Measurements from ENCODE around the gene LRRC10.

DNA sequence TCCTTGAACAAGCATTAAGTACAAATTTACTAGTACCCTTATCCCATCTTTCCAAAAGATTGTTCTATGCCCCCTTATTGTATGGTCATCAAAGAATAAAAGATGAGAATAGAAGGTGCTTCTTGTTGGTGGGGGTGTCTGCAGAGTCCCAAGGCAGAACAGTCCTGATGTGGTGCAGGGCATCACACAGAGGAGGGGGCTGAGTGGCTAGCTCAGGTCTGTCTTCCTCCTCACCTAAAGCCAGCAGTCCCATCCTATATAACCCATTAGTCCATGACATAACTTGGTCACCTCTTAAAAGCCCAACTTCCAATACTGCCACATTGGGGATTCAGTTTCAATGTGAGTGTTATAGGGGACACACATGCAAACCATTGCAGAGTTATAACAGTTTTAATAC is 9.9 kb downstream of the LRRC10 start:
- TF ChIP-seq, protein P1, sequence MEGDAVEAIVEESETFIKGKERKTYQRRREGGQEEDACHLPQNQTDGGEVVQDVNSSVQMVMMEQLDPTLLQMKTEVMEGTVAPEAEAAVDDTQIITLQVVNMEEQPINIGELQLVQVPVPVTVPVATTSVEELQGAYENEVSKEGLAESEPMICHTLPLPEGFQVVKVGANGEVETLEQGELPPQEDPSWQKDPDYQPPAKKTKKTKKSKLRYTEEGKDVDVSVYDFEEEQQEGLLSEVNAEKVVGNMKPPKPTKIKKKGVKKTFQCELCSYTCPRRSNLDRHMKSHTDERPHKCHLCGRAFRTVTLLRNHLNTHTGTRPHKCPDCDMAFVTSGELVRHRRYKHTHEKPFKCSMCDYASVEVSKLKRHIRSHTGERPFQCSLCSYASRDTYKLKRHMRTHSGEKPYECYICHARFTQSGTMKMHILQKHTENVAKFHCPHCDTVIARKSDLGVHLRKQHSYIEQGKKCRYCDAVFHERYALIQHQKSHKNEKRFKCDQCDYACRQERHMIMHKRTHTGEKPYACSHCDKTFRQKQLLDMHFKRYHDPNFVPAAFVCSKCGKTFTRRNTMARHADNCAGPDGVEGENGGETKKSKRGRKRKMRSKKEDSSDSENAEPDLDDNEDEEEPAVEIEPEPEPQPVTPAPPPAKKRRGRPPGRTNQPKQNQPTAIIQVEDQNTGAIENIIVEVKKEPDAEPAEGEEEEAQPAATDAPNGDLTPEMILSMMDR (tag by site-specific recombination; IDR thresholded peaks at IDR 0.05) = no peak
- TF ChIP-seq, protein P2, sequence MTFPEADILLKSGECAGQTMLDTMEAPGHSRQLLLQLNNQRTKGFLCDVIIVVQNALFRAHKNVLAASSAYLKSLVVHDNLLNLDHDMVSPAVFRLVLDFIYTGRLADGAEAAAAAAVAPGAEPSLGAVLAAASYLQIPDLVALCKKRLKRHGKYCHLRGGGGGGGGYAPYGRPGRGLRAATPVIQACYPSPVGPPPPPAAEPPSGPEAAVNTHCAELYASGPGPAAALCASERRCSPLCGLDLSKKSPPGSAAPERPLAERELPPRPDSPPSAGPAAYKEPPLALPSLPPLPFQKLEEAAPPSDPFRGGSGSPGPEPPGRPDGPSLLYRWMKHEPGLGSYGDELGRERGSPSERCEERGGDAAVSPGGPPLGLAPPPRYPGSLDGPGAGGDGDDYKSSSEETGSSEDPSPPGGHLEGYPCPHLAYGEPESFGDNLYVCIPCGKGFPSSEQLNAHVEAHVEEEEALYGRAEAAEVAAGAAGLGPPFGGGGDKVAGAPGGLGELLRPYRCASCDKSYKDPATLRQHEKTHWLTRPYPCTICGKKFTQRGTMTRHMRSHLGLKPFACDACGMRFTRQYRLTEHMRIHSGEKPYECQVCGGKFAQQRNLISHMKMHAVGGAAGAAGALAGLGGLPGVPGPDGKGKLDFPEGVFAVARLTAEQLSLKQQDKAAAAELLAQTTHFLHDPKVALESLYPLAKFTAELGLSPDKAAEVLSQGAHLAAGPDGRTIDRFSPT (tag by site-specific recombination; IDR thresholded peaks at IDR 0.05) = no peak
- TF ChIP-seq ZNF416 (tag by site-specific recombination; IDR thresholded peaks at IDR 0.05) (no peak), GLIS1 (tag by site-specific recombination; IDR thresholded peaks at IDR 0.05) (no peak)
